Liver (tissue), 9 donors: ENCODE measurements around the gene DNAH8. TPM values are rescaled to one million over a fixed set of nuclear protein-coding genes. Genes with fewer than 3 reads are reported as not detected.
"Not testable (repeated sequence)": the region's sequence is repeated elsewhere in the genome, so short reads cannot be mapped to it uniquely, and the experiment has no call there.

Experiments
- DNase-seq: peaks from one replicate; pipeline ENCODE4 v3.0.0-alpha.2; 2017; ENCODE audit warnings: low spot score
- H3K27ac ChIP-seq, 2 donors: one replicate each; pipeline ENCODE4 v1.7.0; 2013; ENCODE audit warnings: inconsistent platforms in 2 of 2, low read length in 2 of 2, control low read depth in 1 of 2, low read depth in 1 of 2, mild to moderate bottlenecking in 1 of 2
- H3K27me3 ChIP-seq, 4 donors: one replicate each; pipeline versions ENCODE4 v1.6.1 to v1.7.0; 2013; ENCODE audit warnings: low read length in 3 of 4, inconsistent platforms in 1 of 4, mild to moderate bottlenecking in 1 of 4, moderate library complexity in 1 of 4; ENCODE audit not compliant: control insufficient read depth in 4 of 4, insufficient read depth in 4 of 4
- H3K36me3 ChIP-seq, 4 donors: one replicate each; pipeline versions ENCODE4 v1.6.1 to v1.7.0; 2013; ENCODE audit warnings: low read length in 3 of 4, mild to moderate bottlenecking in 3 of 4, low read depth in 1 of 4, moderate library complexity in 1 of 4; ENCODE audit not compliant: control insufficient read depth in 4 of 4, insufficient read depth in 3 of 4
- H3K4me1 ChIP-seq, 4 donors: one replicate each; pipeline versions ENCODE4 v1.6.1 to v1.7.0; 2013; ENCODE audit warnings: low read length in 3 of 4, mild to moderate bottlenecking in 3 of 4, moderate library complexity in 1 of 4; ENCODE audit not compliant: control insufficient read depth in 4 of 4, insufficient read depth in 4 of 4
- H3K4me3 ChIP-seq, 3 donors: one replicate each; pipeline versions ENCODE4 v1.6.1 to v1.7.0; 2013; ENCODE audit warnings: low read length in 3 of 3, control low read depth in 1 of 3, low read depth in 1 of 3, mild to moderate bottlenecking in 1 of 3
- H3K9ac ChIP-seq, 2 donors: one replicate each; pipeline ENCODE4 v1.7.0; 2013; ENCODE audit warnings: low read length in 2 of 2, mild to moderate bottlenecking in 2 of 2, moderate library complexity in 2 of 2, control low read depth in 1 of 2, low read depth in 1 of 2
- H3K9me3 ChIP-seq, 4 donors: one replicate each; pipeline versions ENCODE4 v1.6.1 to v1.7.0; 2013; ENCODE audit warnings: low read length in 3 of 4; ENCODE audit not compliant: control insufficient read depth in 4 of 4
- ATF3 ChIP-seq: IDR thresholded peaks from 2 replicates; pipeline ENCODE4 v1.6.1; 2016; ENCODE audit warnings: antibody characterized with exemption
- CTCF ChIP-seq: fragments of 150-350 bp; IDR thresholded peaks from 2 replicates; pipeline ENCODE4 v1.5.1; 2017; ENCODE audit warnings: improper control_type of control experiment, low read depth, low read length; ENCODE audit not compliant: missing input control
- EGR1 ChIP-seq, 2 donors: IDR thresholded peaks; 2 replicates each; pipeline ENCODE4 v1.6.1; 2016 to 2018; ENCODE audit warnings: antibody characterized with exemption in 2 of 2, low read depth in 2 of 2
- FOXA1 ChIP-seq: IDR thresholded peaks from 2 replicates; pipeline ENCODE4 v1.6.1; 2016; ENCODE audit warnings: antibody characterized with exemption
- GABPA ChIP-seq, 2 donors: IDR thresholded peaks in 1 of 2; conservative IDR thresholded peaks in 1 of 2; 2 replicates each; pipeline ENCODE4 v1.6.1; 2016; ENCODE audit warnings: antibody characterized with exemption in 2 of 2, mild to moderate bottlenecking in 1 of 2, moderate library complexity in 1 of 2
- HNF4A ChIP-seq, 2 donors: conservative IDR thresholded peaks; 2 replicates each; pipeline ENCODE4 v1.6.1; 2016; ENCODE audit warnings: antibody characterized with exemption in 2 of 2, mild to moderate bottlenecking in 2 of 2
- HNF4G ChIP-seq: IDR thresholded peaks from 2 replicates; pipeline ENCODE4 v1.6.1; 2016; ENCODE audit warnings: antibody characterized with exemption
- JUND ChIP-seq, 2 donors: IDR thresholded peaks; 2 replicates each; pipeline ENCODE4 v1.6.1; 2016; ENCODE audit warnings: antibody characterized with exemption in 2 of 2
- MAX ChIP-seq: IDR thresholded peaks from 2 replicates; pipeline ENCODE4 v1.6.1; 2016; ENCODE audit warnings: antibody characterized with exemption
- NR2F2 ChIP-seq: IDR thresholded peaks from 2 replicates; pipeline ENCODE4 v1.6.1; 2016; ENCODE audit warnings: antibody characterized with exemption
- RAD21 ChIP-seq, 2 donors: IDR thresholded peaks; 2 replicates each; pipeline ENCODE4 v1.6.1; 2016; ENCODE audit warnings: antibody characterized with exemption in 2 of 2, mild to moderate bottlenecking in 2 of 2
- REST ChIP-seq: IDR thresholded peaks from 2 replicates; pipeline ENCODE4 v1.6.1; 2016; ENCODE audit warnings: antibody characterized with exemption, mild to moderate bottlenecking
- RXRA ChIP-seq, 2 donors: IDR thresholded peaks; 2 replicates each; pipeline ENCODE4 v1.6.1; 2017 to 2018; ENCODE audit warnings: antibody characterized with exemption in 2 of 2, mild to moderate bottlenecking in 1 of 2
- SP1 ChIP-seq: IDR thresholded peaks from 2 replicates; pipeline ENCODE4 v1.6.1; 2018; ENCODE audit warnings: antibody characterized with exemption, mild to moderate bottlenecking
- TAF1 ChIP-seq: conservative IDR thresholded peaks from 2 replicates; pipeline ENCODE4 v1.6.1; 2016; ENCODE audit warnings: antibody characterized with exemption, mild to moderate bottlenecking
- YY1 ChIP-seq: IDR thresholded peaks from 2 replicates; pipeline ENCODE4 v1.6.1; 2016; ENCODE audit warnings: antibody characterized with exemption, mild to moderate bottlenecking
- ZBTB33 ChIP-seq: IDR thresholded peaks from 2 replicates; pipeline ENCODE4 v1.6.1; 2016; ENCODE audit warnings: antibody characterized with exemption
- WGBS: extraction: QIAGEN DNeasy Blood & Tissue Kit; methylation state at CpG from one replicate; pipeline ENCODE4 v1.1.7; 2013; 5-methylcytosine and 5-hydroxymethylcytosine counted together
- polyA plus RNA-seq, 2 donors: library from polyadenylated mRNA; stranded (reverse) in 1 of 2; unstranded in 1 of 2; fragments of 200-250 nt in 1 of 2; fragments of >200 nt in 1 of 2; fragmentation: Nextera tagmentation in 1 of 2; extraction: Ambion mirVana in 1 of 2; gene quantifications; one replicate each; pipeline versions ENCODE4 v1.2.1 to v1.2.3, GENCODE V29; 2013 to 2015
- total RNA-seq, 2 donors: library from RNA; depleted of rRNA; stranded (reverse); fragments of >200 nt; gene quantifications; one replicate each; pipeline ENCODE4 v1.2.3, GENCODE V29; 2014
- donor health status: healthy.
- donor health status: healthy.
- donor health status: healthy.
- donor health status: healthy.
- donor health status: healthy.

The DNAH8 gene
- total and polyA plus RNA-seq, 4 donors, result under 0.01 to 0.05 TPM; not detected in 2

GRCh38 chr6:38697846-38698245, 17.3 kb upstream of the DNAH8 start:
- H3K27ac ChIP-seq, result no peak overlapping the region
- TF ChIP-seq MAX, result no peak
- TF ChIP-seq CTCF, result no peak
- TF ChIP-seq ZBTB33, result no peak
- no peak for TF ChIP-seq YY1
- TF ChIP-seq HNF4A (conservative IDR thresholded peaks at IDR 0.05), result no peak
- TF ChIP-seq RXRA (IDR thresholded peaks at IDR 0.05), result no peak
- no peak for TF ChIP-seq NR2F2
- TF ChIP-seq RAD21 (IDR thresholded peaks at IDR 0.05), result no peak
- no peak for TF ChIP-seq HNF4G
- no peak for TF ChIP-seq TAF1
- no peak for TF ChIP-seq ATF3
- TF ChIP-seq JUND (IDR thresholded peaks at IDR 0.05), result no peak
- no peak for TF ChIP-seq FOXA1
- no peak for TF ChIP-seq SP1
- TF ChIP-seq GABPA (IDR thresholded peaks at IDR 0.05 in 1 of 2, conservative IDR thresholded peaks at IDR 0.05 in 1 of 2), result no peak
- 90% methylated on average over 3 of the region's 3 CpGs for WGBS

GRCh38 chr6:38699702-38700101, 15.4 kb upstream of the DNAH8 start:
- not testable (repeated sequence) for H3K4me1 ChIP-seq, H3K27ac ChIP-seq, H3K9ac ChIP-seq, H3K4me3 ChIP-seq, H3K27me3 ChIP-seq, H3K9me3 ChIP-seq, DNase-seq, H3K36me3 ChIP-seq
- 76% methylated on average over 3 of the region's 3 CpGs for WGBS

More at GRCh38 chr6:38697846-38698245, 17.3 kb upstream of the DNAH8 start:
- no peak overlapping the region for H3K4me3 ChIP-seq
- H3K9me3 ChIP-seq, result peaks cover 0 to 1% (median 0%) of the 10 kb centered on the region in 4 donors
- H3K27me3 ChIP-seq, result no peaks in the 10 kb centered on the region
- H3K36me3 ChIP-seq, result peaks cover 0 to 3% (median 0%) of the 10 kb centered on the region in 4 donors
- H3K9ac ChIP-seq, result no peak overlapping the region
- DNase-seq, result no peak
- H3K4me1 ChIP-seq, result peaks cover 0 to 4% (median 1%) of the 10 kb centered on the region in 4 donors

GRCh38 chr6:38701551-38701950, 13.6 kb upstream of the DNAH8 start:
- Histone ChIP-seq H3K27ac (no peak overlapping the region), H3K36me3 (peaks cover 0 to 3% (median 0%) of the 10 kb centered on the region in 4 donors), H3K9me3 (peaks cover 0 to 1% (median 0%) of the 10 kb centered on the region in 4 donors), H3K9ac (peak overlapping the region in 1 of 2 donors; percentile 38), H3K27me3 (no peaks in the 10 kb centered on the region), H3K4me3 (no peak overlapping the region), H3K4me1 (peaks cover 2 to 4% (median 3%) of the 10 kb centered on the region in 4 donors)
- whole genome bisulfite sequencing, result 82% methylated on average over 3 of the region's 3 CpGs
- no peak for DNase-seq
- no peak for TF ChIP-seq SP1
- TF ChIP-seq REST, result no peak
- no peak for TF ChIP-seq FOXA1
- no peak for TF ChIP-seq RXRA (IDR thresholded peaks at IDR 0.05)
- TF ChIP-seq CTCF, result no peak
- no peak for TF ChIP-seq EGR1 (IDR thresholded peaks at IDR 0.05; ENCODE audit: low read depth in 2 of 2)
- no peak for TF ChIP-seq GABPA (IDR thresholded peaks at IDR 0.05 in 1 of 2, conservative IDR thresholded peaks at IDR 0.05 in 1 of 2)
- no peak for TF ChIP-seq ATF3
- no peak for TF ChIP-seq YY1
- TF ChIP-seq JUND (IDR thresholded peaks at IDR 0.05), result no peak
- no peak for TF ChIP-seq RAD21 (IDR thresholded peaks at IDR 0.05)
- TF ChIP-seq HNF4A (conservative IDR thresholded peaks at IDR 0.05), result no peak
- no peak for TF ChIP-seq NR2F2
